ENCODE data around the gene ETV2.

DNA sequence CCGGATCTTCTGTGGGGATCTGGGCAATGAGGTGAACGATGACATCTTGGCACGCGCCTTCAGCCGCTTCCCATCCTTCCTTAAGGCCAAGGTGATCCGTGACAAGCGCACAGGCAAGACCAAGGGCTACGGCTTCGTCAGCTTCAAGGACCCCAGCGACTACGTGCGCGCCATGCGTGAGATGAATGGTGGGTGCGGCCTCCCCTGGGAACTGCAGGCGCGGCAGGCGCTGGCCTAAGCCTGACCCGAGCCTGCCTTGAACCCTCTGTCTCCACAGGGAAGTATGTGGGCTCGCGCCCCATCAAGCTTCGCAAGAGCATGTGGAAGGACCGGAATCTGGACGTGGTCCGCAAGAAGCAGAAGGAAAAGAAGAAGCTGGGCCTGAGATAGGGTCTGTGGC, 4.4 kb upstream of the ETV2 start:
- TF ChIP-seq FOXA1 (IDR thresholded peaks at IDR 0.05): no peak
- TF ChIP-seq CTBP1 (IDR thresholded peaks at IDR 0.05; ENCODE audit: borderline replicate concordance): no peak
- TF ChIP-seq SP1 (IDR thresholded peaks at IDR 0.05): no peak
- TF ChIP-seq FOXK2 (IDR thresholded peaks at IDR 0.05): no peak
- TF ChIP-seq FOXM1 (IDR thresholded peaks at IDR 0.05; ENCODE audit: borderline replicate concordance): no peak
- no peak for TF ChIP-seq BHLHE40 (IDR thresholded peaks at IDR 0.05; ENCODE audit: borderline replicate concordance)
- no peak for TF ChIP-seq TARDBP (IDR thresholded peaks at IDR 0.05)
